CD14-positive monocyte (primary cell): ENCODE data around the gene ZNF768. TPM values are rescaled to one million over a fixed set of nuclear protein-coding genes. Genes with fewer than 3 reads are reported as not detected.

Experiments
- DNase-seq, 3 donors: peaks; one replicate each; pipeline ENCODE4 v3.0.0-alpha.2; 2011 to 2022
- H2AFZ ChIP-seq: 2 replicates; pipeline ENCODE4 v1.6.0; 2012; ENCODE audit warnings: mild to moderate bottlenecking, low read depth, low read length, inconsistent platforms; ENCODE audit not compliant: insufficient read depth, poor library complexity, severe bottlenecking
- H3K27ac ChIP-seq, 2 donors: 1 replicate in 1 of 2; 2 replicates in 1 of 2; pipeline ENCODE4 v1.5.1; 2012 to 2013; ENCODE audit warnings: low read length in 2 of 2, control low read depth in 1 of 2, inconsistent platforms in 1 of 2, low read depth in 1 of 2, mild to moderate bottlenecking in 1 of 2
- H3K27me3 ChIP-seq, 2 donors: one replicate each; pipeline versions ENCODE4 v1.6.0 to v1.6.1; 2011 to 2013; ENCODE audit warnings: low read length in 2 of 2; ENCODE audit not compliant: control insufficient read depth in 2 of 2, insufficient read depth in 2 of 2
- H3K36me3 ChIP-seq, 2 donors: replicated peaks in 1 of 2; 1 replicate in 1 of 2; 2 replicates in 1 of 2; pipeline versions ENCODE4 v1.5.1 to v1.6.1; 2012 to 2013; ENCODE audit warnings: low read length in 2 of 2, control low read depth in 1 of 2, inconsistent platforms in 1 of 2, mild to moderate bottlenecking in 1 of 2; ENCODE audit not compliant: insufficient read depth in 2 of 2, control insufficient read depth in 1 of 2
- H3K4me1 ChIP-seq, 2 donors: 1 replicate in 1 of 2; 2 replicates in 1 of 2; pipeline versions ENCODE4 v1.5.1 to v1.6.1; 2012 to 2013; ENCODE audit warnings: low read length in 2 of 2, control low read depth in 1 of 2, inconsistent platforms in 1 of 2, mild to moderate bottlenecking in 1 of 2, moderate library complexity in 1 of 2; ENCODE audit not compliant: insufficient read depth in 2 of 2, control insufficient read depth in 1 of 2
- H3K4me2 ChIP-seq: replicated peaks from 2 replicates; pipeline ENCODE3; 2012; ENCODE audit warnings: low read length, moderate library complexity, mild to moderate bottlenecking; ENCODE audit not compliant: poor library complexity, severe bottlenecking; ENCODE audit errors: extremely low read depth
- H3K4me3 ChIP-seq, 3 experiments: fragments of 200-600 bp in 1 of 3; sonication (generic) in 1 of 3; replicated peaks in 1 of 3; 1 replicate in 2 of 3; 2 replicates in 1 of 3; pipeline ENCODE4 v1.5.1; 2011 to 2013; ENCODE audit warnings: low read length in 3 of 3, mild to moderate bottlenecking in 3 of 3, control low read depth in 2 of 3, low read depth in 2 of 3, inconsistent platforms in 1 of 3, moderate library complexity in 1 of 3
- H3K79me2 ChIP-seq: 2 replicates; pipeline ENCODE4 v1.6.0; 2012; ENCODE audit warnings: mild to moderate bottlenecking, control low read depth, inconsistent platforms, low read length, moderate library complexity; ENCODE audit not compliant: insufficient read depth
- H3K9ac ChIP-seq: 2 replicates; pipeline ENCODE4 v1.6.0; 2017; ENCODE audit warnings: low read length, mild to moderate bottlenecking; ENCODE audit not compliant: insufficient read depth, poor library complexity, severe bottlenecking
- H3K9me3 ChIP-seq, 2 donors: replicated peaks in 1 of 2; 1 replicate in 1 of 2; 2 replicates in 1 of 2; pipeline versions ENCODE4 v1.5.1 to v1.6.1; 2012 to 2013; ENCODE audit warnings: low read length in 2 of 2, control low read depth in 1 of 2; ENCODE audit not compliant: control insufficient read depth in 1 of 2, insufficient read depth in 1 of 2
- H4K20me1 ChIP-seq: 2 replicates; pipeline ENCODE4 v1.6.0; 2012; ENCODE audit warnings: mild to moderate bottlenecking, low read length, control low read depth, moderate library complexity; ENCODE audit not compliant: insufficient read depth
- H3K27ac Mint-ChIP-seq, 7 donors: one replicate each; pipeline ENCODE4 v1.8.0; 2020; ENCODE audit warnings: mild to moderate bottlenecking in 7 of 7, mixed read lengths in 7 of 7, moderate library complexity in 6 of 7, inconsistent platforms in 2 of 7
- H3K27me3 Mint-ChIP-seq, 3 donors: one replicate each; pipeline ENCODE4 v1.8.0; 2021 to 2022; ENCODE audit warnings: low read depth in 3 of 3, mild to moderate bottlenecking in 3 of 3, mixed read lengths in 3 of 3, moderate library complexity in 3 of 3, inconsistent platforms in 1 of 3
- H3K36me3 Mint-ChIP-seq, 2 donors: one replicate each; pipeline ENCODE4 v1.8.0; 2020; ENCODE audit warnings: mixed read lengths in 2 of 2, inconsistent platforms in 1 of 2, mild to moderate bottlenecking in 1 of 2
- H3K4me1 Mint-ChIP-seq: one replicate; pipeline ENCODE4 v1.8.0; 2020; ENCODE audit warnings: mild to moderate bottlenecking, mixed read lengths
- H3K4me3 Mint-ChIP-seq, 2 donors: one replicate each; pipeline ENCODE4 v1.8.0; 2020; ENCODE audit warnings: mild to moderate bottlenecking in 2 of 2, mixed read lengths in 2 of 2, moderate library complexity in 1 of 2
- H3K9me3 Mint-ChIP-seq, 7 donors: one replicate each; pipeline ENCODE4 v1.8.0; 2020 to 2022; ENCODE audit warnings: mixed read lengths in 7 of 7, mild to moderate bottlenecking in 6 of 7, moderate library complexity in 6 of 7, inconsistent platforms in 2 of 7
- WGBS: methylation state at CpG from one replicate; pipeline ENCODE4 v1.1.5; 2013; ENCODE audit warnings: missing lambda C conversion rate; ENCODE audit not compliant: insufficient coverage; 5-methylcytosine and 5-hydroxymethylcytosine counted together
- intact Hi-C, 2 donors: fragments of 100-400 bp; cut with micrococcal nuclease; formaldehyde crosslinking; loops; one replicate each; pipeline versions ENCODE4 v1.15.0 to v1.15.1; 2023
- polyA plus RNA-seq, 3 donors: library from polyadenylated mRNA; depleted of rRNA in 1 of 3; unstranded in 2 of 3; stranded (reverse) in 1 of 3; fragments of 300-500 nt in 2 of 3; fragments of >200 nt in 1 of 3; fragmentation: Illumina TruSeq in 2 of 3; gene quantifications; 1 replicate in 2 of 3; 2 replicates in 1 of 3; pipeline ENCODE4 v1.2.3, GENCODE V29; 2012 to 2021
- TF ChIP-seq, protein P1 (sequence below): fragments of 200-600 bp; IDR thresholded peaks from one replicate; pipeline ENCODE4 v1.8.0; 2022; ENCODE audit warnings: antibody characterized with exemption, mild to moderate bottlenecking

ZNF768 gene
- polyA plus RNA-seq, 3 donors = 2.8 to 13.4 (median 3.0) TPM

DNA sequence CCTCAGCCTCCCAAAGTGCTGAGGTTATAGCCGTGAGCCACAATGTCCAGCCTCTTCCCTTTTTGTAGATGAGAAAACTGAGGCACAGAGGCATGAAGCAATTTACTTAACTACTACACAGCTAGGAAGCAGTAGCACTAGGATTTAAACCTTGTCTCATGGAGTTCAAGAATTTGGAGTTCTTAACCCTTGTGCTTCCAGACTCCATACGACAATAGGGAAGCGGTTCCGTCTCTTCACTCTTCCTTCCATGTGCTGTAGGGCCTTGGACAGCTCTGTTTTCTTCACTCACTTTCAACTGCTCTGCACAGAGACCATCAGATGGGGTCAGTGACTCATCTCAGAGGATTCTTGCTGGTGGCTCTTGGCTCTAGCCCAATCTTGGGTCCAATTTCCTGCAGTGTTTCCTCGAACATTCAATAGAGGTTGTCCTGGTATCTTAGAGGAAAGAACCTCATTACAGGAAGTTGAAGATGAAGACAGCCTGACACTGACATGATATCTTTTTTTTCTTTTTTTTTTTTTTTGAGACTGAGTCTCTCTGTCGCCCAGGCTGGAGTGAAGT lies 34.5 kb downstream of the ZNF768 start:
- TF ChIP-seq, protein P1, sequence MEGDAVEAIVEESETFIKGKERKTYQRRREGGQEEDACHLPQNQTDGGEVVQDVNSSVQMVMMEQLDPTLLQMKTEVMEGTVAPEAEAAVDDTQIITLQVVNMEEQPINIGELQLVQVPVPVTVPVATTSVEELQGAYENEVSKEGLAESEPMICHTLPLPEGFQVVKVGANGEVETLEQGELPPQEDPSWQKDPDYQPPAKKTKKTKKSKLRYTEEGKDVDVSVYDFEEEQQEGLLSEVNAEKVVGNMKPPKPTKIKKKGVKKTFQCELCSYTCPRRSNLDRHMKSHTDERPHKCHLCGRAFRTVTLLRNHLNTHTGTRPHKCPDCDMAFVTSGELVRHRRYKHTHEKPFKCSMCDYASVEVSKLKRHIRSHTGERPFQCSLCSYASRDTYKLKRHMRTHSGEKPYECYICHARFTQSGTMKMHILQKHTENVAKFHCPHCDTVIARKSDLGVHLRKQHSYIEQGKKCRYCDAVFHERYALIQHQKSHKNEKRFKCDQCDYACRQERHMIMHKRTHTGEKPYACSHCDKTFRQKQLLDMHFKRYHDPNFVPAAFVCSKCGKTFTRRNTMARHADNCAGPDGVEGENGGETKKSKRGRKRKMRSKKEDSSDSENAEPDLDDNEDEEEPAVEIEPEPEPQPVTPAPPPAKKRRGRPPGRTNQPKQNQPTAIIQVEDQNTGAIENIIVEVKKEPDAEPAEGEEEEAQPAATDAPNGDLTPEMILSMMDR = no peak
- Histone ChIP-seq H3K9ac (no peak overlapping the region), H3K4me1 (no peaks in the 10 kb centered on the region), H3K27ac (peak overlapping the region in 1 of 2 donors; percentile 50), H3K36me3 (peaks cover 95 to 97% of the 10 kb centered on the region in 2 donors), H3K4me3 (no peak overlapping the region), H3K27me3 (no peaks in the 10 kb centered on the region), H3K4me2 (no peak overlapping the region), H2AFZ (no peak overlapping the region), H3K9me3 (no peaks in the 10 kb centered on the region), H3K79me2 (peaks cover 31% of the 10 kb centered on the region), H4K20me1 (peaks cover 98% of the 10 kb centered on the region)
- peak overlapping the region; percentile 24 to 79 (median 44) for H3K27ac Mint-ChIP-seq
- DNase-seq = no peak
- intact Hi-C loops = no loop called here
- 10% methylated on average over 2 of the region's 6 CpGs for WGBS
- peaks cover 0 to 2% (median 0%) of the 10 kb centered on the region in 3 donors for H3K27me3 Mint-ChIP-seq
- H3K4me3 Mint-ChIP-seq = no peak overlapping the region
- peaks cover 11% of the 10 kb centered on the region for H3K4me1 Mint-ChIP-seq
- peaks cover 74 to 95% of the 10 kb centered on the region in 2 donors for H3K36me3 Mint-ChIP-seq
- H3K9me3 Mint-ChIP-seq = no peaks in the 10 kb centered on the region

DNA sequence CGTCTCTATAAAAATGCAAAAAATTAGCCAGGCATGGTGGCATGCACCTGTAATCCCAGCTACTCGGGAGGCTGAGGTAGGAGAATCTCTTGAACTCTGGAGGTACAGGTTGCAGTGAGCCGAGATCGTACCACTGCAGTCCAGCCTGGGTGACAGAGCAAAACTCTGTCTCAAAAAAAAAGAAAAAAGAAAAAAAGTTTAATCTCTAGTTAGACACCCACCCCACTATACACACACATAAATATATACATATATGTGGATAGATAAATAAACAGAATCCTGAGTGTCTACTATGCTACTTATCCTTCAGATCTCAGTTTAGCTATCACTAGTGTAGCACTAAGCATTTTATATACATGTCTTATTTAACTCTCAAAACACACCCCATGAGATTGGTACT lies 35.1 kb downstream of the ZNF768 start:
- Histone ChIP-seq H4K20me1 (peaks cover 98% of the 10 kb centered on the region), H3K9ac (no peak overlapping the region), H2AFZ (no peak overlapping the region), H3K27me3 (no peaks in the 10 kb centered on the region), H3K36me3 (peaks cover 95 to 97% of the 10 kb centered on the region in 2 donors), H3K4me2 (no peak overlapping the region), H3K27ac (peak overlapping the region in 1 of 2 donors; percentile 50), H3K9me3 (no peaks in the 10 kb centered on the region), H3K79me2 (peaks cover 36% of the 10 kb centered on the region), H3K4me1 (no peaks in the 10 kb centered on the region), H3K4me3 (no peak overlapping the region)
- 90% methylated on average over 1 of the region's 4 CpGs for WGBS
- no peaks in the 10 kb centered on the region for H3K9me3 Mint-ChIP-seq
- H3K4me3 Mint-ChIP-seq = no peak overlapping the region
- peaks cover 0 to 2% (median 1%) of the 10 kb centered on the region in 3 donors for H3K27me3 Mint-ChIP-seq
- peaks cover 11% of the 10 kb centered on the region for H3K4me1 Mint-ChIP-seq
- intact Hi-C loops = no loop called here
- TF ChIP-seq, protein P1 = no peak
- H3K36me3 Mint-ChIP-seq = peaks cover 75 to 95% of the 10 kb centered on the region in 2 donors
- H3K27ac Mint-ChIP-seq = peak overlapping the region in 4 of 7 donors; percentile 24 to 77 (median 40)
- no peak for DNase-seq
